Posterior cingulate gyrus (tissue), 11 donors: ENCODE measurements around the gene DMGDH.

Experiments used
- DNase-seq, 10 donors: peaks; one replicate each; pipeline versions ENCODE4 v3.0.0 to v3.0.0-alpha.2; 2020 to 2021; ENCODE audit warnings: mixed read lengths in 3 of 10
- intact Hi-C: fragments of 100-400 bp; cut with DNase I; formaldehyde crosslinking; loops from one replicate; pipeline ENCODE4 v1.15.1; 2023

DMGDH gene

GRCh38 chr5:79074641-79075040 lies 5.2 kb upstream of the DMGDH start:
- intact Hi-C loops = no loop called here
- no peak for DNase-seq

- DNase-seq = no peak
- intact Hi-C loops = no loop called here
Measured at GRCh38 chr5:79070350-79070667, 835 bp upstream of the DMGDH start.

GRCh38 chr5:79062436-79062835 lies 7.0 kb downstream of the DMGDH start:
- intact Hi-C loops = no loop called here
- no peak for DNase-seq

GRCh38 chr5:79059674-79060073 lies 9.8 kb downstream of the DMGDH start:
- DNase-seq = no peak
- intact Hi-C loops = no loop called here

GRCh38 chr5:79056847-79057246 lies 12.6 kb downstream of the DMGDH start:
- DNase-seq = no peak
- intact Hi-C loops = no loop called here

- intact Hi-C loops = no loop called here
- no peak for DNase-seq
Measured at GRCh38 chr5:79055017-79055416, 14.5 kb downstream of the DMGDH start.

GRCh38 chr5:79053321-79053720 lies 16.2 kb downstream of the DMGDH start:
- no peak for DNase-seq
- intact Hi-C loops = no loop called here

- intact Hi-C loops = no loop called here
Measured at GRCh38 chr5:79050498-79050897, 19.0 kb downstream of the DMGDH start.

GRCh38 chr5:79048437-79048836 lies 21.0 kb downstream of the DMGDH start:
- DNase-seq = no peak
- intact Hi-C loops = no loop called here

More at GRCh38 chr5:79050498-79050897, 19.0 kb downstream of the DMGDH start:
- DNase-seq = no peak

- no peak for DNase-seq
- intact Hi-C loops = no loop called here
Measured at GRCh38 chr5:79047199-79047598, 22.3 kb downstream of the DMGDH start.

- intact Hi-C loops = no loop called here
- no peak for DNase-seq
Measured at GRCh38 chr5:79042188-79042587, 27.3 kb downstream of the DMGDH start.

GRCh38 chr5:79036769-79037168 lies 32.7 kb downstream of the DMGDH start:
- DNase-seq = no peak
- intact Hi-C loops = no loop called here

- intact Hi-C loops = no loop called here
- DNase-seq = no peak
Measured at GRCh38 chr5:79035237-79035636, 34.2 kb downstream of the DMGDH start.

- no peak for DNase-seq
- intact Hi-C loops = loop anchor here (5.0 kb wide), 1 partner anchor 440 kb away; no protein-coding TSS in a partner anchor
Measured at GRCh38 chr5:79032782-79033181, 36.7 kb downstream of the DMGDH start.

- no peak for DNase-seq
- intact Hi-C loops = loop anchor here (5.0 kb wide), 1 partner anchor 440 kb away; no protein-coding TSS in a partner anchor
Measured at GRCh38 chr5:79032031-79032695, 37.3 kb downstream of the DMGDH start.

GRCh38 chr5:79031485-79031867 lies 38.0 kb downstream of the DMGDH start:
- DNase-seq = no peak
- intact Hi-C loops = loop anchor here (5.0 kb wide), 1 partner anchor 441 kb away; no protein-coding TSS in a partner anchor

- DNase-seq = no peak
- intact Hi-C loops = loop anchor here (5.0 kb wide), 1 partner anchor 441 kb away; no protein-coding TSS in a partner anchor
Measured at GRCh38 chr5:79030663-79031484, 38.6 kb downstream of the DMGDH start.

GRCh38 chr5:79025054-79025472 lies 44.4 kb downstream of the DMGDH start:
- intact Hi-C loops = loop anchor here (1.0 to 10.0 kb wide), 3 partner anchors 108 to 830 kb away; no protein-coding TSS in a partner anchor
- DNase-seq = peak; percentile 24 to 94 (median 71)

GRCh38 chr5:79023947-79024346 lies 45.5 kb downstream of the DMGDH start:
- DNase-seq = no peak
- intact Hi-C loops = loop anchor here (5.0 to 10.0 kb wide), 2 partner anchors 831 to 1058 kb away; no protein-coding TSS in a partner anchor

- intact Hi-C loops = loop anchor here (5.0 to 10.0 kb wide), 2 partner anchors 831 to 1059 kb away; no protein-coding TSS in a partner anchor
- no peak for DNase-seq
Measured at GRCh38 chr5:79023348-79023747, 46.1 kb downstream of the DMGDH start.

- intact Hi-C loops = loop anchor here (5.0 to 10.0 kb wide), 2 partner anchors 832 to 1060 kb away; no protein-coding TSS in a partner anchor
- DNase-seq = no peak
Measured at GRCh38 chr5:79022771-79023170, 46.7 kb downstream of the DMGDH start.
